PC-9 (cell line): Measurements from ENCODE around the gene ATP8B1. TPM values are rescaled to one million over a fixed set of nuclear protein-coding genes. Genes with fewer than 3 reads are reported as not detected.

Experiments
- BruUV-seq: library from RNA; stranded (reverse); fragments of 400-500 nt; replicated peaks from 2 replicates; lab custom pipeline; 2021; lab: Mats Ljungman, UMichigan
- CTCF ChIA-PET: fragments of 300-600 bp; sonication (Branson Sonifier 250); formaldehyde crosslinking; loops from one replicate; lab custom pipeline; 2022; ENCODE audit warnings: antibody characterized with exemption; lab: Charles Lee
- POLR2A ChIA-PET: fragments of 300-600 bp; sonication (Branson Sonifier 250); formaldehyde crosslinking; loops from one replicate; lab custom pipeline; 2022; ENCODE audit warnings: antibody characterized with exemption; ENCODE audit not compliant: unreplicated experiment; lab: Charles Lee
- DNase-seq, 2 experiments: peaks; one replicate each; pipeline versions ENCODE4 v3.0.0 to v3.0.0-alpha.2; 2015 to 2022; ENCODE audit warnings: mixed read lengths in 1 of 2
- H2AFZ ChIP-seq: fragments of 200-600 bp; sonication (generic); 2 replicates; pipeline ENCODE4 v1.8.1; 2017; ENCODE audit warnings: antibody characterized with exemption
- H3F3A ChIP-seq: fragments of 200-600 bp; sonication (generic); 2 replicates; pipeline ENCODE4 v1.8.1; 2017; ENCODE audit warnings: antibody characterized with exemption, mild to moderate bottlenecking, low read depth; ENCODE audit not compliant: insufficient read depth
- H3K27ac ChIP-seq: fragments of 200-600 bp; sonication (generic); 2 replicates; pipeline ENCODE4 v1.6.1; 2016; ENCODE audit warnings: mixed run types
- H3K27me3 ChIP-seq: fragments of 200-600 bp; sonication (generic); 2 replicates; pipeline ENCODE4 v1.6.1; 2016; ENCODE audit warnings: low read depth, mixed run types; ENCODE audit not compliant: insufficient read depth
- H3K36me3 ChIP-seq: fragments of 200-600 bp; sonication (generic); 2 replicates; pipeline ENCODE4 v1.6.1; 2016; ENCODE audit warnings: low read depth, mixed run types
- H3K4me1 ChIP-seq: fragments of 200-600 bp; sonication (generic); replicated peaks from 2 replicates; pipeline ENCODE4 v1.6.1; 2016; ENCODE audit warnings: mixed run types; ENCODE audit not compliant: insufficient read depth
- H3K4me2 ChIP-seq: fragments of 200-600 bp; sonication (generic); 2 replicates; pipeline ENCODE4 v1.6.1; 2017; ENCODE audit warnings: mixed run types
- H3K4me3 ChIP-seq: fragments of 200-600 bp; sonication (generic); 2 replicates; pipeline ENCODE4 v1.6.1; 2016; ENCODE audit warnings: mixed run types
- H3K79me2 ChIP-seq: fragments of 200-600 bp; sonication (generic); 2 replicates; pipeline ENCODE4 v1.6.1; 2017; ENCODE audit warnings: low read depth, mixed run types
- H3K9me2 ChIP-seq: fragments of 200-600 bp; sonication (generic); 2 replicates; pipeline ENCODE4 v1.8.1; 2017; ENCODE audit warnings: mild to moderate bottlenecking; ENCODE audit not compliant: insufficient read depth
- H3K9me3 ChIP-seq: fragments of 200-600 bp; sonication (generic); 2 replicates; pipeline ENCODE4 v1.8.1; 2016; ENCODE audit warnings: low read depth; ENCODE audit not compliant: insufficient read depth
- H4K20me1 ChIP-seq: fragments of 200-600 bp; sonication (generic); 2 replicates; pipeline ENCODE4 v1.8.1; 2017; ENCODE audit not compliant: insufficient read depth
- CTCF ChIP-seq: fragments of 200-600 bp; sonication (generic); conservative IDR thresholded peaks from 2 replicates; pipeline ENCODE4 v1.6.1; 2017; ENCODE audit warnings: mixed run types, antibody characterized with exemption, mild to moderate bottlenecking, moderate library complexity
- EZH2 ChIP-seq: fragments of 200-600 bp; sonication (generic); IDR thresholded peaks from 2 replicates; pipeline ENCODE4 v1.8.0; 2017; ENCODE audit warnings: antibody characterized with exemption, low read depth
- intact Hi-C: fragments of 100-400 bp; cut with micrococcal nuclease; formaldehyde crosslinking; loops from one replicate; pipeline ENCODE4 v1.10.0; 2022; ENCODE audit not compliant: unreplicated experiment
- total RNA-seq: library from RNA; stranded (reverse); gene quantifications from 2 replicates; pipeline ENCODE4 v1.2.3, GENCODE V29; 2021

The ATP8B1 gene
- total RNA-seq, 1 experiment from 2014 or later = 23.4 TPM

- no peaks in the 10 kb centered on the region for H3K9me2 ChIP-seq
- peaks cover 16% of the 10 kb centered on the region for H3K4me1 ChIP-seq
- no peaks in the 10 kb centered on the region for H3K27me3 ChIP-seq
- no TSS peak for BruUV-seq
- POLR2A ChIA-PET = no interaction called here
- H3K9me3 ChIP-seq = no peaks in the 10 kb centered on the region
- no peaks in the 10 kb centered on the region for H3F3A ChIP-seq
- TF ChIP-seq EZH2 (no peak), CTCF (no peak)
- no peak overlapping the region for H3K4me2 ChIP-seq
- no peak overlapping the region for H3K4me3 ChIP-seq
- no peaks in the 10 kb centered on the region for H3K36me3 ChIP-seq
- no peaks in the 10 kb centered on the region for H4K20me1 ChIP-seq
- CTCF ChIA-PET = no interaction called here
- no peak overlapping the region for H3K27ac ChIP-seq
- intact Hi-C loops = no loop called here
- no peak overlapping the region for H2AFZ ChIP-seq
- no peak for DNase-seq
- H3K79me2 ChIP-seq = no peaks in the 10 kb centered on the region
These were observed 31.5 kb upstream of the ATP8B1 start for GRCh38 chr18:57834616-57835015.

- H3K79me2 ChIP-seq = no peaks in the 10 kb centered on the region
- H3K36me3 ChIP-seq = no peaks in the 10 kb centered on the region
- no peaks in the 10 kb centered on the region for H4K20me1 ChIP-seq
- intact Hi-C loops = no loop called here
- peak; percentile 11 to 73 for DNase-seq
- no peaks in the 10 kb centered on the region for H3F3A ChIP-seq
- CTCF ChIA-PET = no interaction called here
- H3K9me2 ChIP-seq = no peaks in the 10 kb centered on the region
- no peaks in the 10 kb centered on the region for H3K27me3 ChIP-seq
- H3K9me3 ChIP-seq = no peaks in the 10 kb centered on the region
- no TSS peak for BruUV-seq
- POLR2A ChIA-PET = no interaction called here
- H3K4me2 ChIP-seq = peak overlapping the region; percentile 47
- H3K27ac ChIP-seq = peak overlapping the region; percentile 14; the same call in 1 of the 2 replicates
- TF ChIP-seq CTCF = no peak
- TF ChIP-seq EZH2 = no peak
- peaks cover 12% of the 10 kb centered on the region for H3K4me1 ChIP-seq
- no peak overlapping the region for H3K4me3 ChIP-seq
- peak overlapping the region; percentile 44; the same call in 1 of the 2 replicates for H2AFZ ChIP-seq
These were observed 30.5 kb upstream of the ATP8B1 start for GRCh38 chr18:57833441-57834101.

- intact Hi-C loops = no loop called here
- Histone ChIP-seq H3K27ac (no peak overlapping the region), H3K79me2 (no peaks in the 10 kb centered on the region), H3K4me1 (peaks cover 12% of the 10 kb centered on the region), H3K9me2 (no peaks in the 10 kb centered on the region), H4K20me1 (no peaks in the 10 kb centered on the region), H2AFZ (no peak overlapping the region), H3K27me3 (no peaks in the 10 kb centered on the region), H3K4me3 (no peak overlapping the region), H3F3A (no peaks in the 10 kb centered on the region), H3K36me3 (no peaks in the 10 kb centered on the region), H3K4me2 (no peak overlapping the region), H3K9me3 (no peaks in the 10 kb centered on the region)
- BruUV-seq = no TSS peak
- no peak for TF ChIP-seq EZH2
- TF ChIP-seq CTCF = no peak
- no peak for DNase-seq
- ChIA-PET POLR2A (interaction anchor here (0.6 kb wide), 1 partner anchor 1205 kb away, joined by 4 read pairs; no protein-coding TSS in a partner anchor), CTCF (no interaction called here)
These were observed 29.6 kb upstream of the ATP8B1 start for GRCh38 chr18:57832730-57833129.
